K562 (cell line): ENCODE results near the gene GPX7. TPM values are rescaled to one million over a fixed set of nuclear protein-coding genes. Genes with fewer than 3 reads are reported as not detected.

Source experiments
- ATF7 ChIP-seq: fragments of 450-650 bp; IDR thresholded peaks from 2 replicates; pipeline ENCODE4 v1.7.1; 2014; ENCODE audit warnings: mild to moderate bottlenecking, moderate library complexity
- BCLAF1 ChIP-seq, 2 experiments: fragments of 450-650 bp in 1 of 2; IDR thresholded peaks; 2 replicates each; pipeline ENCODE4 v1.6.1; 2011 to 2017; ENCODE audit warnings: low read depth in 2 of 2, antibody characterized with exemption in 1 of 2, borderline replicate concordance in 1 of 2, low read length in 1 of 2, mild to moderate bottlenecking in 1 of 2, mixed read lengths in 1 of 2; ENCODE audit not compliant: control insufficient read depth in 1 of 2
- BCOR ChIP-seq: fragments of 450-650 bp; IDR thresholded peaks from 2 replicates; pipeline ENCODE4 v1.6.1; 2016
- MTA2 ChIP-seq: fragments of 450-650 bp; IDR thresholded peaks from 2 replicates; pipeline ENCODE4 v1.6.1; 2016; ENCODE audit warnings: low read depth
- PATZ1 ChIP-seq: fragments of 250-450 bp; sonication (Bioruptor Pico); IDR thresholded peaks from 2 replicates; pipeline ENCODE4 v1.5.0; 2020; ENCODE audit warnings: mild to moderate bottlenecking, borderline replicate concordance
- PCBP1 ChIP-seq: fragments of 200-400 bp; formaldehyde crosslinking; IDR thresholded peaks from 2 replicates; pipeline ENCODE4 v1.6.1; 2018; ENCODE audit warnings: mild to moderate bottlenecking, low read depth, low read length; ENCODE audit not compliant: poor library complexity, severe bottlenecking
- RAD21 ChIP-seq, 2 experiments: fragments of 250-450 bp in 1 of 2; fragments of 450-650 bp in 1 of 2; sonication (Bioruptor Pico) in 1 of 2; formaldehyde crosslinking in 1 of 2; IDR thresholded peaks in 1 of 2; conservative IDR thresholded peaks in 1 of 2; 2 replicates each; pipeline versions ENCODE4 v1.4.0 to v1.8.0; 2020 to 2022; ENCODE audit warnings: mild to moderate bottlenecking in 2 of 2, moderate library complexity in 1 of 2
- SAFB ChIP-seq: fragments of 200-400 bp; formaldehyde crosslinking; IDR thresholded peaks from 2 replicates; pipeline ENCODE4 v1.6.1; 2017; ENCODE audit warnings: low read depth, low read length, borderline replicate concordance
- STAT6 ChIP-seq: sonication (generic); formaldehyde crosslinking; IDR thresholded peaks from 2 replicates; pipeline ENCODE4 v1.8.1; 2023; ENCODE audit warnings: mild to moderate bottlenecking, missing genetic modification reagents
- TCF3 ChIP-seq: sonication (generic); formaldehyde crosslinking; IDR thresholded peaks from 2 replicates; pipeline ENCODE4 v1.4.0; 2020; ENCODE audit warnings: mild to moderate bottlenecking, missing genetic modification reagents
- TFE3 ChIP-seq: fragments of 450-650 bp; formaldehyde crosslinking; IDR thresholded peaks from 2 replicates; pipeline ENCODE4 v1.4.0; 2020; ENCODE audit warnings: mild to moderate bottlenecking, mixed read lengths
- XRCC3 ChIP-seq: fragments of 450-650 bp; IDR thresholded peaks from 2 replicates; pipeline ENCODE4 v1.6.1; 2017; ENCODE audit warnings: mild to moderate bottlenecking, moderate library complexity
- ZNF639 ChIP-seq, 2 experiments: fragments of 200-800 bp in 1 of 2; sonication (Bioruptor generic) in 1 of 2; sonication (generic) in 1 of 2; formaldehyde crosslinking in 1 of 2; IDR thresholded peaks in 1 of 2; conservative IDR thresholded peaks in 1 of 2; 2 replicates each; pipeline versions ENCODE4 v1.5.0 to v1.6.1; 2016 to 2020; ENCODE audit warnings: missing compliant biosample characterization in 1 of 2, missing genetic modification characterization in 1 of 2, missing genetic modification reagents in 1 of 2
- polyA plus RNA-seq, 8 experiments: library from polyadenylated mRNA; depleted of rRNA in 4 of 8; stranded (reverse) in 5 of 8; unstranded in 3 of 8; fragments of >200 nt; fragmentation: Nextera tagmentation in 2 of 8; fragmentation: Illumina TruSeq in 1 of 8; extraction: Ambion mirVana in 2 of 8; extraction: Trizol in 1 of 8; gene quantifications; 2 replicates each; pipeline versions ENCODE4 v1.2.1 to v1.2.3, GENCODE V29; 2011 to 2014; ENCODE audit warnings: inconsistent platforms in 1 of 8, missing spikeins in 1 of 8
- total RNA-seq, 7 experiments: library from RNA; depleted of rRNA in 6 of 7; stranded (reverse); fragments of >200 nt in 6 of 7; fragmentation: Illumina TruSeq in 2 of 7; extraction: Trizol in 2 of 7; gene quantifications; 2 replicates each; pipeline versions ENCODE4 v1.2.1 to v1.2.3, GENCODE V29; 2011 to 2021; ENCODE audit warnings: low replicate concordance in 1 of 7

GPX7 gene
- total and polyA plus RNA-seq, 9 of the 15 experiments (the other 6 are each of a cell fraction or from before 2014, with no cell fraction given) = 0.08 TPM; not detected in 8

GRCh38 chr1:52552505-52553361, 49.4 kb upstream of the GPX7 start, which contains the start of gene TUT4 (continued):
- TF ChIP-seq BCLAF1 (IDR thresholded peaks at IDR 0.05; ENCODE audit: borderline replicate concordance in 1 of 2, control insufficient read depth in 1 of 2, low read depth in 2 of 2, low read length in 1 of 2) = no peak
- peak in 1 of 2 experiments; percentile 69; a peak in 1 of 4 replicates for TF ChIP-seq ZNF639 (CRISPR knock-in tag; conservative IDR thresholded peaks at IDR 0.05 in 1 of 2, IDR thresholded peaks at IDR 0.05 in 1 of 2)
- peak; percentile 27; the same call in 1 of the 2 replicates for TF ChIP-seq BCOR
- peak; percentile 100 for TF ChIP-seq PCBP1
- no peak for TF ChIP-seq TFE3 (CRISPR knock-in tag)
- peak; percentile 56 for TF ChIP-seq TCF3
- TF ChIP-seq PATZ1 (CRISPR knock-in tag) = no peak
- TF ChIP-seq RAD21 (CRISPR knock-in tag; conservative IDR thresholded peaks at IDR 0.05 in 1 of 2, IDR thresholded peaks at IDR 0.05 in 1 of 2) = peak; percentile 46 to 53
- peak; percentile 10; the same call in 1 of the 2 replicates for TF ChIP-seq SAFB
- peak; percentile 74 for TF ChIP-seq ATF7
- TF ChIP-seq XRCC3 = no peak
- TF ChIP-seq STAT6 (CRISPR knock-in tag) = no peak
- TF ChIP-seq MTA2 = no peak
